Lung microvascular endothelial cell (primary cell): ENCODE results near the gene OPCML. TPM values are rescaled to one million over a fixed set of nuclear protein-coding genes. Genes with fewer than 3 reads are reported as not detected.

Source experiments
- DNase-seq, 2 donors: peaks; one replicate each; pipeline versions ENCODE4 v3.0.0 to v3.0.0-alpha.2; 2010; ENCODE audit warnings: low read depth in 2 of 2
- total RNA-seq: library from RNA; depleted of rRNA; stranded (reverse); fragments of >200 nt; gene quantifications from 2 replicates; pipeline ENCODE4 v1.2.1, GENCODE V29; 2014

OPCML gene
- total RNA-seq, 1 donor from 2014 or later: not detected

DNA sequence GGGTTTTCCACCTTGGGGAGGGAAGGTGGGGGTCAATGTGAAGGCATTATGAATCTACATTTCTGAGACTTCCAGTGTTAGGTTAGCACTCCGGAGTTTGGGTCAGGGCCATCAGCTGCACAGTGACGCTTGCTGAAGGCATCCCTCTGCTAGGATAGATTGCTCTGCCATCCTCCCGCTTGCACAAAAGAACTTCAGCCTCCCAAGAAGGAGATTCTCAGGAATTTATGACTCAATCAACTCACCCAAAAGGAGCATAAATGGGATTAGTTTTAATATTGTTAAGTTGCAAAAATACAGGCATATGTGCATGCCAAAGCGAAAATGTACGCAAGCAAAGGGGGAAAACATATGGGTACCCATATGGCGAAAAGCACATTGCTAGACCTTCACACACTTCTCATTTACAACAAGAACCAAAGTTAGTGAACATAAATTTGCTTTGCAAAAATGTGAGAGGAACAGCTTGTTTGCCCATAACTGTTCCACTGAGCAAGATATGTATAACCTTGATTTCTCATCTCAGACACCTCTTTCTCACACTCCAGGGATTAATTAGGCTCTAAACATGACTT lies 1013.0 kb downstream of the OPCML start:
- DNase-seq: no peak

- no peak for DNase-seq
These were observed 1027.7 kb downstream of the OPCML start for GRCh38 chr11:132504501-132505041.

GRCh38 chr11:132501356-132501755 lies 1030.9 kb downstream of the OPCML start:
- DNase-seq: no peak

GRCh38 chr11:132499661-132500060 lies 1032.6 kb downstream of the OPCML start:
- no peak for DNase-seq

DNA sequence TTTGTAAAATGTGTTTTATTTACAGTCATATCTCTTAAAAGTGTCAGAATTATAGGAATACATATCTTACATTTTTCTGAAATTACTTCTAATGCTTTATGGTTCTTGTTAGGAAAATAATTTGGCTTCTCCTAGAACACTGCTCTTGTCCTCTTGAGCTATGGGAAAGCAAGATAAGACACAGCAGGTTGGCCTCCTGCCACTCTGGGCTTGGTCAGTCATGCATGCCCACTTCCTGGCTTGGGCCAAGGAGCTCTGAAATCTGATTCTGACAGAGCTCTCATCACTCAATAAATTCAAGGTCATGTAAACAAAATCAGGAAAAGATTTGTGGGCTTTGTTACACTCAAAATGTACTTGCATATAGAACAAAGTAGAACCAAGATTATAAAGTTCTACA lies 1036.0 kb downstream of the OPCML start:
- DNase-seq: no peak

GRCh38 chr11:132493801-132494200 lies 1038.5 kb downstream of the OPCML start:
- no peak for DNase-seq

DNA sequence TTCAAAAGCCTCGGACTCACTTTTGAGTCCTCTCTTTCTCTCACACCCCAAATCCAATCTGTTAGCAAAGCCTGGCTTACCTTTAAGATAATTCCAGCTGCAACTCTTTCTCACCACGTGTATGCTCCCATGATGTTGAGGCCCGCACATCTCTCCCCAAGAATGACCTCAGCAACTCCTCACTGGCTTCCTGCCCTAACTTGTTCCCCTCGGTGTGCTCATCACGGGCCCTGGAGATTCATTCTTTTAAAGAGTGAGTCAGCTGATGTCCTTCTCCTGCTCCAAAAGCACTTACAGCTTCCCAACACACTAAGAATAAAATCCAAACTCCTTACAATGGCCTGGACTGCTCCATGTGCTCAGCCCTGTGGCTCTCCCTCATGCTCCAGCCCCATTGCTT lies 1041.3 kb downstream of the OPCML start:
- DNase-seq: no peak

DNA sequence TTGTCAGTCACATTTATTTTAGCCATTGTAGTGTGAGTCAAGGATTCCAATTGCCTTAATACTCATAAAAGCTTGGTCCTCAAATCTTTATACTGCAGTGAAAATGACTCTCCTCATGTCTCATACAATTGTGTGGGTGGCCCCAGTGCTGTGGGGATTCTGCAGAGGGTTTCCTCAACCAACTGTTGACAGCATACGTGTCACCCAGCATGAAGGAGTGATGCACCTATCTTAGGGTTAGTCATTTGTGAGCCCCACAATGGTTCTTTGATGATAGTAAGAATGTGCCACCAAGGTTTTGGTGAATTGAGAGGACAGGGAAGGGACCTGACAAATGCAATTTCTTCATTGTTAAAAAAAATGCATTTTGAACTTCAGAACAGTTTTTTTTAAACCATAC lies 1046.2 kb downstream of the OPCML start:
- DNase-seq: no peak

DNA sequence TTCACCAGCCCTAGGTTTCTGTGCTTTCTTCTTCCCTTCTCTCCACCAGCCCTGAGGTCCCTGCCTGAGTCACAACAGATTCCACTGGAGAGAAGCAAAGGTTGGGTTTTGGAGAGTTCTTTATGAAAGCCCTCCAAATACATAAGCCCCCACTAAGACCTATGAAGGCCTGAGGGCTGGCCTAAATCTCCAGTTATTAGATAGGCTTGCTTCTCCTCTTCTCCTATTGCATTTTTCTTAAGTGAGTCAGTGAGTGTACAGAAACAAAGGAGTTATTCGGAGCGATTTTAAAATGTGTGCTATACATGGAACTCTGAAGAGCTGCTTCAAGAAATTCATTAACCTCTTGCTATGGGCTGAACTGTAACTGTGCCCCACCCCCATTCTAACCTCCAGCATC lies 1057.3 kb downstream of the OPCML start:
- DNase-seq: no peak

- no peak for DNase-seq
These were observed 1059.7 kb downstream of the OPCML start for GRCh38 chr11:132472411-132473172.

DNA sequence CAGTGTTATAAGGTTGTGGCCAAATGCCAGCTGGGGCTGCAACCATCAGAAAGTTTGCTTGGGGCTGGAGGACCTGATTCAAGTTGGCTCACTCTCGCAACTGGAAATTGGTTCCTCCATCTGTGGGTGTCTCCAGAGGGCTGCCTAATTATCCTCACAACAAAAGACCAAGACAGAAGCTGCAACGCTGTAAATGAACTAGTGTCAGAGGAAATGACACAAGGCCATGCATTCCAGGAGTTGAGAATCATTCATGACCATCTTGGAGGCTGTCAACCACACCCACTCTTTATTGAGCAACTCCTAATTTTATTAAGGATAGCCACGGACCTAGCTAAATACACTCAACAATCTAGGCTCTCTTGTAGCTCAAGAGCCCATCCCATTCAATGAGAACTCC lies 1060.8 kb downstream of the OPCML start:
- no peak for DNase-seq

DNA sequence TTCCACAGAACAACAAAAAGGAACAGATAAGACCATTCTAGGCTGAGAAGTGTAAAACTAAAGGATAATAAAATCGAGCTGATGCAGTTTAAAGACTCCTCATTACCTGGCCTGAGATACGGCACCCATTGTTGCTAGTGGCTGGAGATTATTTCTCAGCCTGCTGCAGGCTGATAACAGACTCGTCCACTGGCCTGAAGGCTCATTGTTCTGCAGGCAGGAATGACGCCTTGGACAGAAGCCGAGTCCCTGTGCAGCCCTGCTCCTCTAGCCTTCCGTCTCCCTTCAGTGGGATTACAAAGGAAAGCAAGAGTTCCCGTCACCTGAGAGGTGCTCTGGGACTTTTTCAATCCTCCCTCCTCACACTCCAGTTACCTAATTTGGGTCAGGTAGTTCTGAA lies 1065.3 kb downstream of the OPCML start:
- no peak for DNase-seq

- DNase-seq: no peak
These were observed 1067.4 kb downstream of the OPCML start for GRCh38 chr11:132464939-132465338.

- no peak for DNase-seq
These were observed 1068.3 kb downstream of the OPCML start for GRCh38 chr11:132464003-132464342.

DNA sequence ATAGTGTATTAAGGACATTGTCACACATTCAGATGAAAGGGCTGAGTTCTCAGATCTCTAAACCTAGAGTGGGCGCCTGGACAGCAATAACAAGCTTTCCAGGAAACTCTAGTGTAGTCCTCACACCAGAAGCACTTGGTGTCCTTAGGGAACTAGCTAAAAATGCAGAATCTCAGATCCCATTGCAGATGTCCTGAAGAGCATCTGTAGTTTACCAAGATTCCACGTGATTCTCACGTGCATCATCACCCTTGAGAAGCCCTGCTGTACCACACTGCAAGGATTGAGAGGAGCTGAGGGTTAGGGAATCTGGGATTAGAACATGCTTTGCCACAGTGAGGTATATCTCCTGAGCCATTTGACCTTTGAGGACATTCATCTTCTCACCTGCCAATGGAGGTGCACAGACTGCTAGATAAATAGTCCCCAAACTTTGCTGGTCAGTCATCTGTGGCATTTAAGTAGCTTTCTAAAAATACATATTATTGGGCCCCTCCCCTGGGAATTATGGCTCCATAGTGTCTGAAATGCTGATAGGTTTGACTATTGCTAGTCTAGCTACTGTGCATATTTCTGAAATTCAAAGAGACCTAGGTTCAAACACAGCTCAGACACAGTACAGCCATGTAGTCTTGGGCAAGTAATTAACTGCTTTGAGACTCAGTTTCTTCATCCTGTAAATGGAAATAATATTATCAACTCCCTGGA lies 1068.9 kb downstream of the OPCML start:
- DNase-seq: no peak

DNA sequence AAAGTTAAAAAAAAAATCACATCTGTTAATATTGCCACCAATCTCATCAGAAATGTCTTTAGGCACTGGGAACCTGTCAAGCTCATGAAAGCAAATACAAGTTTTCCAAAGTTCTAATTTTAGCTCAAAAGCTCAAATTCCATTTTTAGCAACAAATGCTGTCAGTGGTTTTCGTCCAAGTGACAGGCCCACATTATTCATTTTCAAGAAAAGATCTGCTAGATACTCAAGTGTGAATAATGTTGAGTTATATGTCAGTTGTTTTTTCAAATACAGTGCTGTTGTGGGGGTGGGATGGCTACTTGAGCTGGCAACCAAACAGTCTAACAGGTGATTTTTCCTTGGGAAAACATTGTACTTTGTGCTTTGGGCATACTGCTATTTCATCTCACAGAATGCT lies 1072.6 kb downstream of the OPCML start:
- DNase-seq: no peak

DNA sequence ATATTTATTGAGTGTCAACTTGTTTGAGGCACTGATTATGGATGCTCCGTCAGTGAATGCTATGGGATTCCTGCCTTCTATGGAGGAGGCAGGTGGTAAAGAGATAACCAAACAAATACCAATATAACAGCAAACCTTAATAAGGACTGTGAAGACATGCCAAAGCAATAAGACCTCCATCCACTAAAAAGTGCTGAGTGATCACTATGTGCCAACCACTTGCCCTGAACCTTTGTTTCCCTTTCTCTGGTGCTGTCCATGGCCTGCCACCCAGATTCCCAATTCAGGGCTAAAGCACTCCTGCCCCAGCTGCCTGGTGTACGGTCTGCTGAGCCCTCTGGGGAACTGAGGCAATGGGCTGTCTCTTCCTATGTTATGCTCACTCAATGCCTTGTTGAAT lies 1074.9 kb downstream of the OPCML start:
- no peak for DNase-seq

DNA sequence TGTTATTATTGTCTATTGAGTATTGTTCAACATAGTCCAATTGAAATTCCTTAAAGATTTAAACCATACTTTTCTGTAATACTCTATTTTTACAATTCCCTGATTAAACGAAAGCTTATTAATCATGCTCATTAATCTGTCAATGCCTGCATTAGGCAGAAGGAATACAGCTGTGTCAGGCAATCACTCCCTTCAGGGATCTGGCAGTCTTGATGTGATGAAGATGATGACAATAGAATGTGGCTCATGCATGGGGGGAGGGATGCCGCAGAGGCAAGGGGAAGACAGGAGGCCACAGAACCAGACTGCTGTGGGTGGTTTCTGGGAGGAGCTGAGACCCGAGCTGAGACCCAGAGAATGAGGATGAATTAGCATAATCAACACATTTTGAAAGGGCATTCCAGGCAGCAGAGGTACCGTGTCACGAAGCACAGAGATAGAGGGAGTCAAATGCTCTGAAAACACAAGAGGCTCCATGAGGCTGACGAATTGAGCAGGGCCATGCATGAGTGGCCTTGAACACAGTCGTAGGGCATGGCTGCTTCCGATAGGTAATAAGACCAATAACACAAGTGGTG lies 1075.5 kb downstream of the OPCML start:
- DNase-seq: no peak

GRCh38 chr11:132455044-132455443 lies 1077.3 kb downstream of the OPCML start:
- no peak for DNase-seq

- DNase-seq: no peak
These were observed 1078.9 kb downstream of the OPCML start for GRCh38 chr11:132453406-132453805.

- no peak for DNase-seq
These were observed 1079.7 kb downstream of the OPCML start for GRCh38 chr11:132452616-132453015.

GRCh38 chr11:132451942-132452601 lies 1080.2 kb downstream of the OPCML start:
- DNase-seq: no peak
